Fibroblast of lung (primary cell): ENCODE data around the gene MACROD2.

Experiments
- EZH2 ChIP-seq: IDR thresholded peaks from 2 replicates; pipeline ENCODE4 v1.5.1; 2012; ENCODE audit warnings: low read length, control low read depth, mild to moderate bottlenecking; ENCODE audit errors: missing control alignments
- TF ChIP-seq, protein P1 (sequence below), 2 donors: IDR thresholded peaks in 1 of 2; conservative IDR thresholded peaks in 1 of 2; 1 replicate in 1 of 2; 2 replicates in 1 of 2; pipeline ENCODE4 v1.5.1; 2011 to 2012; ENCODE audit warnings: low read length in 2 of 2, control low read depth in 1 of 2, inconsistent platforms in 1 of 2, low read depth in 1 of 2, mild to moderate bottlenecking in 1 of 2

DNA sequence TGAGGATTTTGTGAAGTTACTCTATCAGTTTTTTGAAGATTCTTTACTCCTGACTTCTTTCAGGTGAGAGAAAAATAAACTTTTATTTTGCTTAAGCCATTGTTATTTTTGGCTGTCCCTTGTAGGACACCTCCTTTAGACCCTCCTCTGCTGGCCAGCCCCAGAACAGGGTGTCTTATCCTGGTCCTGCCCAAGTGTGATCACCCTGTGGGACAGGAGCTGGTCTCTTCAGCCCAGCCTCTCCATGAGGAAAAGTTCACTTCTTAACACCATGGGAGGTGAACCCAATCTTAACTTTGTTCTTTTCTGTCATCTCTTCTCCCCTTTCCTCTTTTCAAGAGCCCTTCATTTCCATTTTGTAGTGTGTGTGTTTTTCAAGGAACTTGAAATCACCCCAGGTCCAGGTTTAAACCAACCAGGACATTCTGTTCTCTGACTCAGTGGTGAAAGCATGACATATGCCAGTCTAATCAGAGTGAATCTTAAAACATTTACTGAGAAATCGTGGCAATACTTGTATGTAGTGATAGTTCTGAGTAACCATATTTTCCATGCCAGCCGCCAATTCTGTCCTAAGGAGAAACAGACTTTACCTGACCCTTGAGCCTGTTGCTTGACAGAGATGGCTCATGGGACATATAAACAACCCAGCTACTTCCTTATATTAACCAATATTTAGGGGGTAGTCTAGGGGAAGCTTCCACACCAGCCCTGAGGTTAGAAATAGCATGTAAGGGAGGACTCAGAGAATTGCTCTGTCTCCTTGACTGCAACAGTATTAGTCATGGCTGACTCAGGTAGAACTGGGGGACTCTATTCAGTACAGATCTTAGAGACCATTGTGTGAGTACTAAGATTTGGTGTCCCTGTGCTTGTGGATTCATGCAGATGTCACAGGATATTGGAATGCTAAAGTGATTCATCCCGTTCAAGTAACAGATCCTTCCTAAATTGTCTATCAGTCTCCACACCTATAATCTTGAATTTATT, 293.3 kb downstream of the MACROD2 start:
- no peak for TF ChIP-seq EZH2
- TF ChIP-seq, protein P1, sequence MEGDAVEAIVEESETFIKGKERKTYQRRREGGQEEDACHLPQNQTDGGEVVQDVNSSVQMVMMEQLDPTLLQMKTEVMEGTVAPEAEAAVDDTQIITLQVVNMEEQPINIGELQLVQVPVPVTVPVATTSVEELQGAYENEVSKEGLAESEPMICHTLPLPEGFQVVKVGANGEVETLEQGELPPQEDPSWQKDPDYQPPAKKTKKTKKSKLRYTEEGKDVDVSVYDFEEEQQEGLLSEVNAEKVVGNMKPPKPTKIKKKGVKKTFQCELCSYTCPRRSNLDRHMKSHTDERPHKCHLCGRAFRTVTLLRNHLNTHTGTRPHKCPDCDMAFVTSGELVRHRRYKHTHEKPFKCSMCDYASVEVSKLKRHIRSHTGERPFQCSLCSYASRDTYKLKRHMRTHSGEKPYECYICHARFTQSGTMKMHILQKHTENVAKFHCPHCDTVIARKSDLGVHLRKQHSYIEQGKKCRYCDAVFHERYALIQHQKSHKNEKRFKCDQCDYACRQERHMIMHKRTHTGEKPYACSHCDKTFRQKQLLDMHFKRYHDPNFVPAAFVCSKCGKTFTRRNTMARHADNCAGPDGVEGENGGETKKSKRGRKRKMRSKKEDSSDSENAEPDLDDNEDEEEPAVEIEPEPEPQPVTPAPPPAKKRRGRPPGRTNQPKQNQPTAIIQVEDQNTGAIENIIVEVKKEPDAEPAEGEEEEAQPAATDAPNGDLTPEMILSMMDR (conservative IDR thresholded peaks at IDR 0.05 in 1 of 2, IDR thresholded peaks at IDR 0.05 in 1 of 2; ENCODE audit: low read depth in 1 of 2, low read length in 2 of 2): no peak
